KOPT-K1 (cell line): ENCODE measurements around the gene PPP6C.
"Not testable (repeated sequence)": the region's sequence is repeated elsewhere in the genome, so short reads cannot be mapped to it uniquely, and the experiment has no call there.

Experiments
- H3K27ac ChIP-seq: fragments of 200-600 bp; sonication (generic); 2 replicates; pipeline ENCODE4 v1.5.1; 2016; ENCODE audit warnings: antibody characterized with exemption, mild to moderate bottlenecking, low read depth, low read length; ENCODE audit not compliant: poor library complexity, severe bottlenecking
- H3K36me3 ChIP-seq: fragments of 200-600 bp; sonication (generic); 2 replicates; pipeline ENCODE4 v1.5.1; 2017; ENCODE audit warnings: antibody characterized with exemption, mild to moderate bottlenecking, low read length, moderate library complexity; ENCODE audit not compliant: insufficient read depth
- H3K9me3 ChIP-seq: fragments of 200-600 bp; sonication (generic); 2 replicates; pipeline ENCODE4 v1.5.1; 2017; ENCODE audit warnings: antibody characterized with exemption, low read length, mild to moderate bottlenecking; ENCODE audit not compliant: insufficient read depth, poor library complexity, severe bottlenecking

Gene PPP6C

GRCh38 chr9:125189361-125190289, at the start of gene PPP6C:
PPP6C (minus strand) TSS chr9:125189803; CDS start chr9:125189718, 85 bp downstream.
- H3K27ac ChIP-seq: peak within 1 kb of the TSS; percentile 92
- H3K36me3 ChIP-seq: peaks cover 7% of the 10 kb centered on the region; the same call in 1 of the 2 replicates

GRCh38 chr9:125238915-125239446, 49.4 kb upstream of the PPP6C start:
- Histone ChIP-seq H3K9me3 (no peaks in the 10 kb centered on the region), H3K27ac (no peak overlapping the region), H3K36me3 (peaks cover 66% of the 10 kb centered on the region)

More at GRCh38 chr9:125189361-125190289, at the start of gene PPP6C:
- H3K9me3 ChIP-seq: no peaks in the 10 kb centered on the region

GRCh38 chr9:125238127-125238914, 48.7 kb upstream of the PPP6C start:
- Histone ChIP-seq H3K27ac (no peak overlapping the region), H3K9me3 (no peaks in the 10 kb centered on the region), H3K36me3 (peaks cover 72% of the 10 kb centered on the region)

- peaks cover 72% of the 10 kb centered on the region for H3K36me3 ChIP-seq
- not testable (repeated sequence) for H3K9me3 ChIP-seq, H3K27ac ChIP-seq
These were observed 47.0 kb upstream of the PPP6C start for GRCh38 chr9:125236520-125237159.

GRCh38 chr9:125235804-125236519, 46.4 kb upstream of the PPP6C start:
- Histone ChIP-seq H3K36me3 (peaks cover 72% of the 10 kb centered on the region), H3K9me3 (no peaks in the 10 kb centered on the region), H3K27ac (no peak overlapping the region)

- H3K9me3 ChIP-seq, H3K27ac ChIP-seq: not testable (repeated sequence)
- peaks cover 60% of the 10 kb centered on the region for H3K36me3 ChIP-seq
These were observed 44.5 kb upstream of the PPP6C start for GRCh38 chr9:125234099-125234498.

- H3K9me3 ChIP-seq: no peaks in the 10 kb centered on the region
- peaks cover 56% of the 10 kb centered on the region for H3K36me3 ChIP-seq
- H3K27ac ChIP-seq: no peak overlapping the region
These were observed 44.1 kb upstream of the PPP6C start for GRCh38 chr9:125233678-125234077.

- H3K9me3 ChIP-seq: no peaks in the 10 kb centered on the region
- H3K36me3 ChIP-seq: peaks cover 16% of the 10 kb centered on the region; the same call in 1 of the 2 replicates
- H3K27ac ChIP-seq: no peak overlapping the region
These were observed 38.2 kb upstream of the PPP6C start for GRCh38 chr9:125227761-125228160.

- H3K36me3 ChIP-seq: peaks cover 31% of the 10 kb centered on the region
- H3K9me3 ChIP-seq, H3K27ac ChIP-seq: not testable (repeated sequence)
These were observed 35.3 kb upstream of the PPP6C start for GRCh38 chr9:125224858-125225257.

GRCh38 chr9:125218621-125219020, 29.0 kb upstream of the PPP6C start:
- H3K27ac ChIP-seq: no peak overlapping the region
- no peaks in the 10 kb centered on the region for H3K9me3 ChIP-seq
- H3K36me3 ChIP-seq: peaks cover 39% of the 10 kb centered on the region

GRCh38 chr9:125214186-125214585, 24.6 kb upstream of the PPP6C start:
- H3K36me3 ChIP-seq: peaks cover 37% of the 10 kb centered on the region
- no peak overlapping the region for H3K27ac ChIP-seq
- no peaks in the 10 kb centered on the region for H3K9me3 ChIP-seq

- Histone ChIP-seq H3K36me3 (peaks cover 38% of the 10 kb centered on the region), H3K9me3 (no peaks in the 10 kb centered on the region), H3K27ac (no peak overlapping the region)
These were observed 14.9 kb upstream of the PPP6C start for GRCh38 chr9:125204477-125204876.

- Histone ChIP-seq H3K27ac (no peak overlapping the region), H3K9me3 (no peaks in the 10 kb centered on the region), H3K36me3 (peaks cover 29% of the 10 kb centered on the region)
These were observed 13.4 kb upstream of the PPP6C start for GRCh38 chr9:125202846-125203618.
